Stimulated activated effector memory CD8-positive, alpha-beta T cell treated with anti-CD3 and anti-CD28 coated beads, Interleukin-12 subunit alpha, Interleukin-12 subunit beta, amount 100 ng/mL, for 72 hours (primary cell): ENCODE data around the gene DUSP21.

ENCODE experiments used
- ATAC-seq: fragments of 150-1000 bp; cut with Tn5 transposase; 2 replicates; pipeline ENCODE4 v1.10.0; 2021
- DNase-seq, 2 donors: peaks; one replicate each; pipeline ENCODE4 v3.0.0; 2021 to 2022; ENCODE audit warnings: low spot score in 2 of 2
- H3K27ac Mint-ChIP-seq: one replicate; pipeline ENCODE4 v1.8.0; 2022; ENCODE audit warnings: mild to moderate bottlenecking, mixed read lengths
- H3K36me3 Mint-ChIP-seq: one replicate; pipeline ENCODE4 v1.8.0; 2022; ENCODE audit warnings: mild to moderate bottlenecking, mixed read lengths
- H3K4me1 Mint-ChIP-seq: one replicate; pipeline ENCODE4 v1.8.0; 2022; ENCODE audit warnings: mixed read lengths
- H3K4me3 Mint-ChIP-seq: one replicate; pipeline ENCODE4 v1.8.0; 2022; ENCODE audit warnings: mild to moderate bottlenecking, mixed read lengths
- H3K9me3 Mint-ChIP-seq: one replicate; pipeline ENCODE4 v1.8.0; 2022; ENCODE audit warnings: mixed read lengths

Gene DUSP21

DNA sequence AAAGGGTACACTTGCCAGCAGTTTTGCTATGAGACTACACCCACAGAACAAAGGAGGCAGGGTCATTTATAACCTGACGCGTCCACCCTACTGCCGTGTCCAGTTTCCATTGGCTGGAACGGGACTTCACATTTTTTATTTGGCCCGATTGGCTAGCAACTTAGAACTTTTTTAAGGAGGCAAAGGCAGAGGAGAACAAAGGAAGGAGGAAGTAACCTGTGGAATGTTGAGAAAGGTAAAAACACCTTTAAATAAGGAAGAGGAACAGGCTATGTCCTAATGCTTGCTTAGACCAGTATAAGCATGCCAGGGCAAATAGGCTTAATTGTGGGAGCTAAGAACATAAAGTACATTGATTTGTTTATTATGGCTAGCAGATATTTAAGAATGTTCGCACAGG is 47.8 kb downstream of the DUSP21 start:
- Mint-ChIP-seq H3K36me3 (peaks cover 6% of the 10 kb centered on the region), H3K9me3 (no peaks in the 10 kb centered on the region), H3K4me3 (no peak overlapping the region), H3K27ac (no peak overlapping the region), H3K4me1 (peaks cover 12% of the 10 kb centered on the region)
- no peak for DNase-seq
- ATAC-seq = no peak
